Neural cell (in vitro differentiated cells): Measurements from ENCODE around the gene GRIA1. TPM values are rescaled to one million over a fixed set of nuclear protein-coding genes. Genes with fewer than 3 reads are reported as not detected.
A peak's percentile ranks its signal among the peaks of the same experiment; 100 is the strongest.

Experiments used
- H2AFZ ChIP-seq: fragments of 200-600, 300-800 bp; sonication (generic), shearing (Covaris generic); 2 replicates; pipeline ENCODE4 v1.6.0; 2014; ENCODE audit warnings: low read depth, mild to moderate bottlenecking, antibody characterized with exemption, low read length, moderate library complexity
- H3F3A ChIP-seq: fragments of 200-600 bp; shearing (Covaris generic); 2 replicates; pipeline ENCODE4 v1.6.1; 2016; ENCODE audit warnings: mild to moderate bottlenecking, moderate library complexity, mixed read lengths, antibody characterized with exemption, low read length; ENCODE audit not compliant: insufficient read depth, poor library complexity, severe bottlenecking
- H3K27ac ChIP-seq: fragments of 200-600, 300-800 bp; sonication (generic), shearing (Covaris generic); 2 replicates; pipeline ENCODE4 v1.5.1; 2014; ENCODE audit warnings: mild to moderate bottlenecking, low read length, moderate library complexity
- H3K27me3 ChIP-seq: fragments of 300-800, 200-600 bp; sonication (generic), shearing (Covaris generic); 2 replicates; pipeline ENCODE4 v1.6.0; 2014; ENCODE audit warnings: mild to moderate bottlenecking, low read depth, low read length, moderate library complexity; ENCODE audit not compliant: insufficient read depth
- H3K36me3 ChIP-seq: fragments of 300-800, 200-600 bp; sonication (generic), shearing (Covaris generic); 2 replicates; pipeline ENCODE4 v1.5.1; 2014; ENCODE audit warnings: mild to moderate bottlenecking, antibody characterized with exemption, low read length, moderate library complexity; ENCODE audit not compliant: insufficient read depth
- H3K4me2 ChIP-seq: fragments of 300-800, 200-600 bp; sonication (generic), shearing (Covaris generic); 2 replicates; pipeline ENCODE4 v1.6.0; 2014; ENCODE audit warnings: mild to moderate bottlenecking, low read length
- H3K4me3 ChIP-seq: fragments of 300-800, 200-600 bp; sonication (generic), shearing (Covaris generic); 2 replicates; pipeline ENCODE4 v1.5.1; 2014; ENCODE audit warnings: mild to moderate bottlenecking, low read length, moderate library complexity
- H3K79me2 ChIP-seq: fragments of 200-600 bp; shearing (Covaris generic); replicated peaks from 2 replicates; pipeline ENCODE4 v1.6.0; 2014; ENCODE audit warnings: mild to moderate bottlenecking, low read length, moderate library complexity; ENCODE audit not compliant: insufficient read depth
- H3K9ac ChIP-seq: fragments of 300-800, 200-600 bp; sonication (generic), shearing (Covaris generic); 2 replicates; pipeline ENCODE4 v1.6.1; 2016; ENCODE audit warnings: mild to moderate bottlenecking, low read length, mixed read lengths
- H3K9me2 ChIP-seq: fragments of 200-600 bp; shearing (Covaris generic); 2 replicates; pipeline ENCODE4 v1.6.1; 2016; ENCODE audit warnings: mild to moderate bottlenecking, low read length, mixed read lengths; ENCODE audit not compliant: insufficient read depth
- H3K9me3 ChIP-seq: fragments of 200-600, 300-800 bp; sonication (generic), shearing (Covaris generic); 2 replicates; pipeline ENCODE4 v1.6.1; 2016; ENCODE audit warnings: mild to moderate bottlenecking, mixed run types, low read length, moderate library complexity, mixed read lengths
- H4K20me1 ChIP-seq: fragments of 200-600 bp; shearing (Covaris generic); 2 replicates; pipeline ENCODE4 v1.6.1; 2016; ENCODE audit warnings: mild to moderate bottlenecking, mixed run types; ENCODE audit not compliant: insufficient read depth
- EP300 ChIP-seq: fragments of 450-650 bp; conservative IDR thresholded peaks from 2 replicates; pipeline ENCODE4 v1.6.1; 2014; ENCODE audit warnings: antibody characterized with exemption, mild to moderate bottlenecking, moderate library complexity; ENCODE audit not compliant: poor library complexity, severe bottlenecking
- EZH2 ChIP-seq: fragments of 200-600, 300-800 bp; shearing (Covaris generic), sonication (generic); IDR thresholded peaks from 2 replicates; pipeline ENCODE4 v1.6.1; 2014; ENCODE audit warnings: antibody characterized with exemption, low read length, borderline replicate concordance, mild to moderate bottlenecking; ENCODE audit not compliant: insufficient read depth, poor library complexity, severe bottlenecking
- MXI1 ChIP-seq: fragments of 450-650 bp; conservative IDR thresholded peaks from 2 replicates; pipeline ENCODE4 v1.6.1; 2014; ENCODE audit warnings: antibody characterized with exemption, mild to moderate bottlenecking; ENCODE audit not compliant: poor library complexity, severe bottlenecking
- POLR2AphosphoS5 ChIP-seq: IDR thresholded peaks from 2 replicates; pipeline ENCODE4 v1.6.1; 2012
- RAD21 ChIP-seq: fragments of 450-650 bp; conservative IDR thresholded peaks from 2 replicates; pipeline ENCODE4 v1.6.1; 2014; ENCODE audit warnings: antibody characterized with exemption, mild to moderate bottlenecking, moderate library complexity
- TAF1 ChIP-seq: IDR thresholded peaks from 2 replicates; pipeline ENCODE4 v1.6.1; 2012; ENCODE audit warnings: low read depth
- polyA plus RNA-seq: library from polyadenylated mRNA; depleted of rRNA; stranded (reverse); fragments of >200 nt; gene quantifications from 2 replicates; pipeline ENCODE4 v1.2.3, GENCODE V29; 2014
- TF ChIP-seq, protein P1 (sequence below): fragments of 450-650 bp; IDR thresholded peaks from 2 replicates; pipeline ENCODE4 v1.5.1; 2014; ENCODE audit warnings: antibody characterized with exemption, mild to moderate bottlenecking, moderate library complexity; ENCODE audit not compliant: poor library complexity, severe bottlenecking

GRIA1 gene
- polyA plus RNA-seq, 1 donor from 2014 or later = 59.6 TPM

DNA sequence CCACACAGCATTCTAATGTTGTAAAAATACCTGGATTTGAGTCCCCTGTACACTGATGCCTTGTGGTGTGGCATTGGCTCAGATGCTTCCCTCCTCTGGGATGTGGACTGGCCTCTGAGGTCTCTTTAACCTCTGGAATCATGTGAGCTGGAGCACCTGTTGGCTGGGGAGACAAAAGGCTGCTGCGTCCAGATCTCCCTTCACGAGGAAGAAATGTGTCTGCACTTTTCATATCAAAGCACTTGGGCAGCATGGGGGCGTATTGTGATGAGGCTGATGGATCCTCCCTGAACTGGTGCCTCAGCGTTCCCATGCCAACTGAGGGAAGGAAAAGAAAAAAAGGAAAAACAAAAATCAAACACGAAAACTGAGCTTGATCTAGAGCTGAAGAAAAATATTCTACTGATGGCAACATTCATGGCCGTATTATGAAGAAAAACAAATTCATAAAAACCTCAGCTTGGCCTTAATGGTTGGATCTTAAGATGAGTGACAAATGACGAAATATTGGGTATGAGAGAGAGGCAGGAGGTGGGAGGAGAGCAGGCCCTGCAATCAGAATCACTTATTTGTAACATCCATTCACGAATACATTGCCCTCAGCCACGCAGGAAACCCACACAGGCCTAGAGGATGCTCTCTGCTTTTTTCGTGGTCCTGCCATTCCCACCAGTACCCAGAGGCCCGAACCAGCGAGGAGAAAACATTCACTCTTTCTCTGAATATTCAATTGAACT is 26.2 kb downstream of the GRIA1 start:
- H3K9me3 ChIP-seq = peaks cover 9% of the 10 kb centered on the region
- TF ChIP-seq TAF1 = no peak
- TF ChIP-seq, protein P1, sequence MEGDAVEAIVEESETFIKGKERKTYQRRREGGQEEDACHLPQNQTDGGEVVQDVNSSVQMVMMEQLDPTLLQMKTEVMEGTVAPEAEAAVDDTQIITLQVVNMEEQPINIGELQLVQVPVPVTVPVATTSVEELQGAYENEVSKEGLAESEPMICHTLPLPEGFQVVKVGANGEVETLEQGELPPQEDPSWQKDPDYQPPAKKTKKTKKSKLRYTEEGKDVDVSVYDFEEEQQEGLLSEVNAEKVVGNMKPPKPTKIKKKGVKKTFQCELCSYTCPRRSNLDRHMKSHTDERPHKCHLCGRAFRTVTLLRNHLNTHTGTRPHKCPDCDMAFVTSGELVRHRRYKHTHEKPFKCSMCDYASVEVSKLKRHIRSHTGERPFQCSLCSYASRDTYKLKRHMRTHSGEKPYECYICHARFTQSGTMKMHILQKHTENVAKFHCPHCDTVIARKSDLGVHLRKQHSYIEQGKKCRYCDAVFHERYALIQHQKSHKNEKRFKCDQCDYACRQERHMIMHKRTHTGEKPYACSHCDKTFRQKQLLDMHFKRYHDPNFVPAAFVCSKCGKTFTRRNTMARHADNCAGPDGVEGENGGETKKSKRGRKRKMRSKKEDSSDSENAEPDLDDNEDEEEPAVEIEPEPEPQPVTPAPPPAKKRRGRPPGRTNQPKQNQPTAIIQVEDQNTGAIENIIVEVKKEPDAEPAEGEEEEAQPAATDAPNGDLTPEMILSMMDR = no peak
- H3K36me3 ChIP-seq = peaks cover 9% of the 10 kb centered on the region
- no peaks in the 10 kb centered on the region for H3F3A ChIP-seq
- H3K79me2 ChIP-seq = peaks cover 15% of the 10 kb centered on the region
- H3K27ac ChIP-seq = peak overlapping the region; percentile 2
- no peaks in the 10 kb centered on the region for H3K27me3 ChIP-seq
- H2AFZ ChIP-seq = no peak overlapping the region
- H3K4me2 ChIP-seq = no peak overlapping the region
- no peaks in the 10 kb centered on the region for H3K9me2 ChIP-seq
- H3K4me3 ChIP-seq = no peak overlapping the region
- H3K9ac ChIP-seq = no peak overlapping the region
- H4K20me1 ChIP-seq = no peaks in the 10 kb centered on the region

DNA sequence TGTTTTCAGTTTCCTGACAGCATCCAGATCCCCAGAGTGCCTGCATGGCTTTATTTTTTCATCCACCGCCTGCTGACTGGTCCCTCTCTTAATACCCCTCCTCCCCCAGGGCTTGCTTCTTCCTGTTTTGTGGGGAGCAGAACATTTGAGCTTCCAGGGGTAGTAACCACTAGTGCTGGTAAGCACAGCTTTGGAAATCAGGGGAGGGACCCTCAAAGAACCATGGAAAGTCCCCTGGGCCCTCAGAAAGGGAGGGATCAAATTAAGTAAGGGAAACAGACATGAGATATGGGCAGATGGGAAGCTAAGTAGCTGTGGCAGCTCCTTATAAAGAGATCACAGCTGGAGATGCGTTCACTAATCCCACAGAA is 26.8 kb downstream of the GRIA1 start:
- H3K9me2 ChIP-seq = no peaks in the 10 kb centered on the region
- no peak overlapping the region for H3K4me2 ChIP-seq
- no peak overlapping the region for H3K9ac ChIP-seq
- TF ChIP-seq EZH2 (no peak), MXI1 (no peak), POLR2AphosphoS5 (no peak), RAD21 (no peak)
- H3K36me3 ChIP-seq = peaks cover 9% of the 10 kb centered on the region
- H3F3A ChIP-seq = no peaks in the 10 kb centered on the region
- no peaks in the 10 kb centered on the region for H3K27me3 ChIP-seq
- peaks cover 9% of the 10 kb centered on the region for H3K9me3 ChIP-seq
- peak overlapping the region; percentile 2 for H3K27ac ChIP-seq
- H2AFZ ChIP-seq = no peak overlapping the region
- H4K20me1 ChIP-seq = no peaks in the 10 kb centered on the region
- peaks cover 15% of the 10 kb centered on the region for H3K79me2 ChIP-seq
- no peak overlapping the region for H3K4me3 ChIP-seq

DNA sequence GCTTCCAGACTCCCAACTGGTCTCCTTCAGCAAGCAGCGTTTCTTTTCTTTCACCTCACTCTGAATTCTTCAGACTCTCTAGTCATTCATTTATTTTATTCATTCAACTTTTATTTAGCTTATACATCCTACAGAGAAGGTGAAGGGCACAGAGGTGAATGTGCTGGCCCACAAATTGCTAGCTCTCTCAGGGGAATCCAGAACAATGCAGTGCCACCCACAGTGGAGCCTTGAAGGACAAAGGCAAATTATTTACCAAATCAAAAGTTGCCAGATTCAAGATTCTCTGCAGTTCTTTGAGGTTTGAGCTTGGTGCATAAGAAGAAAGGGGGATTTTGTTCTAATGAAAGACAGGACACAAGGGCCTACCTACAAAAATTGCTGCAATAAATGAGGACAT is 29.7 kb downstream of the GRIA1 start:
- Histone ChIP-seq H3K27ac (no peak overlapping the region), H3K9me2 (no peaks in the 10 kb centered on the region), H3K36me3 (no peaks in the 10 kb centered on the region), H3F3A (no peaks in the 10 kb centered on the region), H3K4me3 (no peak overlapping the region), H3K9me3 (no peaks in the 10 kb centered on the region), H3K4me2 (no peak overlapping the region), H4K20me1 (no peaks in the 10 kb centered on the region), H3K27me3 (no peaks in the 10 kb centered on the region), H3K79me2 (peaks cover 5% of the 10 kb centered on the region), H3K9ac (no peak overlapping the region), H2AFZ (no peak overlapping the region)
- TF ChIP-seq TAF1 (no peak), EP300 (no peak)

DNA sequence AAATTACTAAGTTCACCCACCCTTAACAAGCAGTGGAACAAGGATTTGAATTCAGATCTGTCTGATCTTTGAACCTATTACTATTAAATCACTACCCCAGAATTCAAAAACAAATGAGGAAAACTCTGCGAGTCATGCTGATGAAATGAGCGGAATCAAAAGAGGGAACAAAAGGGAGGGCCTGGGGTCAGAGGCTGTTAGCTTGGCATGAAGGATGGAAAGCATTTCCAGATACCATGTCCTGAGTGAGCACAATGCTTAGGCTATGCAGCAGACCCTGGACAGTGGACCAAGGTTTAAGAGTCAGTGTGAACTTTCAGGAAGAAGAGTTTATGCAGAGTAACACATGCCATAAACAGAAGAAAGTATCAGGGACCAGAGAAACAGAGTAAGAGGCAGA is 30.5 kb downstream of the GRIA1 start:
- no peak overlapping the region for H2AFZ ChIP-seq
- no peak overlapping the region for H3K27ac ChIP-seq
- H3K4me2 ChIP-seq = no peak overlapping the region

More for the DNA sequence above, 30.5 kb downstream of the GRIA1 start:
- Histone ChIP-seq H3K36me3 (no peaks in the 10 kb centered on the region), H3K79me2 (no peaks in the 10 kb centered on the region), H3F3A (no peaks in the 10 kb centered on the region), H3K27me3 (no peaks in the 10 kb centered on the region), H4K20me1 (no peaks in the 10 kb centered on the region), H3K9me3 (no peaks in the 10 kb centered on the region), H3K9ac (no peak overlapping the region), H3K9me2 (no peaks in the 10 kb centered on the region), H3K4me3 (no peak overlapping the region)
- no peak for TF ChIP-seq MXI1
